Small intestine (tissue), 7 donors: Measurements from ENCODE around the gene MGAT4B. TPM values are rescaled to one million over a fixed set of nuclear protein-coding genes. Genes with fewer than 3 reads are reported as not detected.
"Not testable (repeated sequence)": the region's sequence is repeated elsewhere in the genome, so short reads cannot be mapped to it uniquely, and the experiment has no call there.

Experiments used
- DNase-seq, 2 donors: peaks; one replicate each; pipeline versions ENCODE4 v3.0.0 to v3.0.0-alpha.2; 2013
- FAIRE-seq: peaks from 2 replicates; lab custom pipeline; 2012; peaks lifted over from hg19 to GRCh38; lab: Jason Lieb, UNC
- H3K27ac ChIP-seq, 3 donors: one replicate each; pipeline ENCODE4 v1.5.1; 2013; ENCODE audit warnings: low read length in 2 of 3, mild to moderate bottlenecking in 2 of 3, control low read depth in 1 of 3, inconsistent platforms in 1 of 3, low read depth in 1 of 3, moderate library complexity in 1 of 3
- H3K27me3 ChIP-seq, 3 donors: one replicate each; pipeline ENCODE4 v1.6.1; 2013; ENCODE audit warnings: low read length in 3 of 3, inconsistent platforms in 1 of 3; ENCODE audit not compliant: control insufficient read depth in 3 of 3, insufficient read depth in 3 of 3
- H3K36me3 ChIP-seq, 3 donors: one replicate each; pipeline ENCODE4 v1.6.1; 2013; ENCODE audit warnings: low read length in 3 of 3, inconsistent platforms in 1 of 3, low read depth in 1 of 3, mild to moderate bottlenecking in 1 of 3, moderate library complexity in 1 of 3; ENCODE audit not compliant: control insufficient read depth in 3 of 3, insufficient read depth in 2 of 3
- H3K4me1 ChIP-seq, 3 donors: one replicate each; pipeline ENCODE4 v1.6.1; 2013; ENCODE audit warnings: low read length in 2 of 3, inconsistent platforms in 1 of 3, low read depth in 1 of 3, mild to moderate bottlenecking in 1 of 3, moderate library complexity in 1 of 3; ENCODE audit not compliant: control insufficient read depth in 3 of 3, insufficient read depth in 2 of 3
- H3K4me3 ChIP-seq, 3 donors: one replicate each; pipeline ENCODE4 v1.5.1; 2013; ENCODE audit warnings: low read length in 3 of 3, control low read depth in 1 of 3, inconsistent platforms in 1 of 3, low read depth in 1 of 3, mild to moderate bottlenecking in 1 of 3, moderate library complexity in 1 of 3
- H3K9me3 ChIP-seq, 2 donors: one replicate each; pipeline ENCODE4 v1.6.1; 2013; ENCODE audit warnings: low read depth in 1 of 2, low read length in 1 of 2; ENCODE audit not compliant: control insufficient read depth in 2 of 2, insufficient read depth in 1 of 2
- WGBS, 3 donors: extraction: QIAGEN DNeasy Blood & Tissue Kit; methylation state at CpG; one replicate each; pipeline ENCODE4 v1.1.7; 2013; 5-methylcytosine and 5-hydroxymethylcytosine counted together
- polyA plus RNA-seq, 4 donors: library from polyadenylated mRNA; stranded (reverse) in 3 of 4; unstranded in 1 of 4; fragments of 200-250 nt in 3 of 4; fragments of 120-200 nt in 1 of 4; gene quantifications; one replicate each; pipeline versions ENCODE4 v1.2.1 to v1.2.3, GENCODE V29; 2013
- donor health status: healthy with polysubstance abuse.
- donor health status: control.
- donor health status: control.
- donor health status: Bipolar disorder and iron deficiency.
- donor health status: healthy.

MGAT4B gene
- polyA plus RNA-seq, 4 donors = 180 to 661 (median 401) TPM

GRCh38 chr5:179839328-179840256 is 32.9 kb upstream of the MGAT4B start:
- H3K36me3 ChIP-seq = peaks cover 13 to 75% (median 15%) of the 10 kb centered on the region in 3 donors
- FAIRE-seq = no peak

DNA sequence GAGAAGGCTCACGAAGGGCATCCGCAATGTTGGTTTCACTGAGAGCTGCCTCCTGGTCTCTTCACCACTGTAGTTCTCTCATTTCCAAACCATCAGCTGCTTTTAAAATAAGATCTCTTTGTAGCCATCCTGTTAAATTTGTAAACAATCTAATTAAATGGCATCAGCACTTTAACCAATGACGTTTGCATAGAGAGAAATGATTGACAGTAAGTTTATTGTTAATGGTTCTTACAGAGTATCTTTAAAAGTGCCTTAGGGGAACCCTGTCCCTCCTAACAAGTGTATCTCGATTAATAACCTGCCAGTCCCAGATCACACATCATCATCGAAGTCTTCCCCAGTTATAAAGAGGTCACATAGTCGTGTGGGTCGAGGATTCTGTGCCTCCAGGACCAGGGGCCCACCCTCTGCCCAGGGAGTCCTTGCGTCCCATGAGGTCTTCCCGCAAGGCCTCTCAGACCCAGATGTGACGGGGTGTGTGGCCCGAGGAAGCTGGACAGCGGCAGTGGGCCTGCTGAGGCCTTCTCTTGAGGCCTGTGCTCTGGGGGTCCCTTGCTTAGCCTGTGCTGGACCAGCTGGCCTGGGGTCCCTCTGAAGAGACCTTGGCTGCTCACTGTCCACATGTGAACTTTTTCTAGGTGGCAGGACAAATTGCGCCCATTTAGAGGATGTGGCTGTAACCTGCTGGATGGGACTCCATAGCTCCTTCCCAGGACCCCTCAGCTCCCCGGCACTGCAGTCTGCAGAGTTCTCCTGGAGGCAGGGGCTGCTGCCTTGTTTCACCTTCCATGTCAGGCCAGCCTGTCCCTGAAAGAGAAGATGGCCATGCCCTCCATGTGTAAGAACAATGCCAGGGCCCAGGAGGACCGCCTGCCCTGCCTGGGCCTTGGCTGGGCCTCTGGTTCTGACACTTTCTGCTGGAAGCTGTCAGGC is 30.7 kb upstream of the MGAT4B start:
- DNase-seq = no peak
- no peak overlapping the region for H3K4me3 ChIP-seq
- H3K27me3 ChIP-seq = no peaks in the 10 kb centered on the region
- FAIRE-seq = no peak
- peak overlapping the region in 2 of 3 donors; percentile 38 to 87 for H3K27ac ChIP-seq
- H3K9me3 ChIP-seq = no peaks in the 10 kb centered on the region
- 70 to 80% (median 71%) methylated on average over 15 of the region's 15 CpGs for WGBS, 3 donors
- peaks cover 0 to 3% (median 2%) of the 10 kb centered on the region in 3 donors for H3K4me1 ChIP-seq
- peaks cover 28 to 83% (median 29%) of the 10 kb centered on the region in 3 donors for H3K36me3 ChIP-seq

More at GRCh38 chr5:179839328-179840256, 32.9 kb upstream of the MGAT4B start:
- Histone ChIP-seq H3K9me3 (peaks cover 0 to 4% of the 10 kb centered on the region in 2 donors), H3K4me1 (peaks cover 0 to 3% (median 2%) of the 10 kb centered on the region in 3 donors), H3K4me3 (no peak overlapping the region), H3K27me3 (no peaks in the 10 kb centered on the region), H3K27ac (no peak overlapping the region)
- no peak for DNase-seq
- WGBS, 3 donors = 79 to 82% (median 81%) methylated on average over 16 of the region's 16 CpGs

GRCh38 chr5:179836225-179837019 is 29.8 kb upstream of the MGAT4B start:
- peaks cover 0 to 3% (median 2%) of the 10 kb centered on the region in 3 donors for H3K4me1 ChIP-seq
- peaks cover 28 to 83% (median 33%) of the 10 kb centered on the region in 3 donors for H3K36me3 ChIP-seq
- WGBS, 3 donors = 66 to 73% (median 69%) methylated on average over 16 to 19 of the region's 19 CpGs
- H3K27ac ChIP-seq = peak overlapping the region in 2 of 3 donors; percentile 38 to 87
- DNase-seq (peak; percentile 67 to 85), FAIRE-seq (no peak)
- H3K9me3 ChIP-seq = no peaks in the 10 kb centered on the region
- H3K4me3 ChIP-seq = no peak overlapping the region
- H3K27me3 ChIP-seq = no peaks in the 10 kb centered on the region

DNA sequence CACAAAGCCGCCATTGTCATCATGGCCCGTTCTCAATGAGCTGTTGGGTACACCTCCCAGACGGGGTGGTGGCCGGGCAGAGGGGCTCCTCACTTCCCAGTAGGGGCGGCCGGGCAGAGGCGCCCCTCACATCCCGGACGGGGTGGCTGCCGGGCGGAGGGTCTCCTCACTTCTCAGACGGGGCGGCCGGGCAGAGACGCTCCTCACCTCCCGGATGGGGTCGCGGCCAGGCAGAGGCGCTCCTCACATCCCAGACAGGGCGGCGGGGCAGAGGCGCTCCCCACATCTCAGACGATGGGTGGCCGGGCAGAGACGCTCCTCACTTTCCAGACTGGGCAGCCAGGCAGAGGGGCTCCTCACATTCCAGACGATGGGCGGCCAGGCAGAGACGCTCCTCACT is 28.2 kb upstream of the MGAT4B start:
- not testable (repeated sequence) for H3K27me3 ChIP-seq, H3K4me1 ChIP-seq, FAIRE-seq, H3K4me3 ChIP-seq, H3K9me3 ChIP-seq, DNase-seq, H3K27ac ChIP-seq
- WGBS, 3 donors = 96 to 100% (median 99%) methylated on average over 12 to 26 of the region's 28 CpGs
- H3K36me3 ChIP-seq = peaks cover 37 to 81% (median 42%) of the 10 kb centered on the region in 3 donors

GRCh38 chr5:179834120-179834519 is 27.5 kb upstream of the MGAT4B start:
- 82 to 91% (median 87%) methylated on average over 8 of the region's 8 CpGs for WGBS, 3 donors
- Histone ChIP-seq H3K9me3 (no peaks in the 10 kb centered on the region), H3K4me1 (peaks cover 0 to 3% (median 2%) of the 10 kb centered on the region in 3 donors), H3K36me3 (peaks cover 38 to 80% (median 47%) of the 10 kb centered on the region in 3 donors), H3K27me3 (no peaks in the 10 kb centered on the region), H3K4me3 (no peak overlapping the region), H3K27ac (no peak overlapping the region)
- FAIRE-seq = no peak
- DNase-seq = no peak

- no peak overlapping the region for H3K27ac ChIP-seq
Observed at GRCh38 chr5:179833709-179834070, 27.0 kb upstream of the MGAT4B start.

GRCh38 chr5:179833056-179833708 is 26.5 kb upstream of the MGAT4B start:
- Histone ChIP-seq H3K27me3 (no peaks in the 10 kb centered on the region), H3K9me3 (no peaks in the 10 kb centered on the region), H3K4me3 (no peak overlapping the region), H3K4me1 (peaks cover 0 to 3% (median 2%) of the 10 kb centered on the region in 3 donors), H3K36me3 (peaks cover 38 to 81% (median 51%) of the 10 kb centered on the region in 3 donors), H3K27ac (no peak overlapping the region)
- DNase-seq (no peak), FAIRE-seq (no peak)
- WGBS, 3 donors = 88 to 92% (median 90%) methylated on average over 23 of the region's 23 CpGs

More at GRCh38 chr5:179833709-179834070, 27.0 kb upstream of the MGAT4B start:
- no peak overlapping the region for H3K4me3 ChIP-seq
- H3K9me3 ChIP-seq = no peaks in the 10 kb centered on the region
- DNase-seq (no peak), FAIRE-seq (no peak)
- H3K27me3 ChIP-seq = no peaks in the 10 kb centered on the region
- H3K36me3 ChIP-seq = peaks cover 38 to 81% (median 50%) of the 10 kb centered on the region in 3 donors
- H3K4me1 ChIP-seq = peaks cover 0 to 3% (median 2%) of the 10 kb centered on the region in 3 donors
- WGBS, 3 donors = 98 to 100% (median 98%) methylated on average over 3 of the region's 3 CpGs
